Stimulated activated CD4-positive, alpha-beta T cell treated with anti-CD3 and anti-CD28 coated beads, Interleukin-4, amount 100 ng/mL, for 1 hour (primary cell): ENCODE data around the gene EIF4G1.

Experiments
- DNase-seq: peaks from one replicate; pipeline ENCODE4 v3.0.0-alpha.2; 2020

The EIF4G1 gene

DNA sequence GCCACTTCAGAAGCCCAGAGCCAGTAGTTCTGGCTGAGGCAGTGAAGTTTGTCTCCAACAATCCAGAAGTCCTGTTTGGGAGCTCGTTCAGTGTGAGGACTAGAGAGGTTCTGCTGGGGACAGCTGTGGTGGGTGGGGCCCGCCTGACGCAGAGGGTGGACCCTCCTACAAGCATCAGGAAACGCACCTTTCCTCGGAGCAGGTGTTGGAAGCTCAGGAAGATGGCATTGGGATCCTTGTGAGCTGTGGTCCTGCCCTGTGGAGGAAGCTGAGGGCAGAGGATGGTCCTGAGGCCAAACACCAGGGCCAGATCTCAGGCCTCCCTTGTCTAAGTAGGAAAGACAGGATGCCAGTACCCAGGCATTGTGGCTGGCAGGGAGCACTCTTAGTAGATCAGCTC, 58.5 kb downstream of the EIF4G1 start:
- DNase-seq = no peak

DNA sequence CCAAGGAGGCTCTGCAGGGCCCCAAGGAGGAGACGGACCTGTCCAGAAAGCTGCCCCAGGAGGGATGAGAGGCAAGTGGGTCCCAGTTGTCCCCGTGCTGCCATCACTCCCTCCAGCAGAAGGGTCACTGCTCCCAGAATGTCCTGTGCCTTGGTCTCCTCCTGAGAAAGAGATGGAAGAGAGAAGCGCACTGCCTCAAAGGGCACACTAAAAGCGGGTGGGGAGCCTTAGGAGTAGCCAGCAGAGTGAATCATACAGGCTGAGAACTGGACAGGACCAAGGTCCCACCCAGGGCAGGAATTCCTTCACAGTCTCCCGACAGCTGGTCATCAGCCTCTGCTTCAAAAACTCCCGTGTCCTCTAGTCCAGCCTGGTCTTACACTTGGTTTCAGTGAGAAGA, 59.0 kb downstream of the EIF4G1 start:
- DNase-seq = no peak

DNA sequence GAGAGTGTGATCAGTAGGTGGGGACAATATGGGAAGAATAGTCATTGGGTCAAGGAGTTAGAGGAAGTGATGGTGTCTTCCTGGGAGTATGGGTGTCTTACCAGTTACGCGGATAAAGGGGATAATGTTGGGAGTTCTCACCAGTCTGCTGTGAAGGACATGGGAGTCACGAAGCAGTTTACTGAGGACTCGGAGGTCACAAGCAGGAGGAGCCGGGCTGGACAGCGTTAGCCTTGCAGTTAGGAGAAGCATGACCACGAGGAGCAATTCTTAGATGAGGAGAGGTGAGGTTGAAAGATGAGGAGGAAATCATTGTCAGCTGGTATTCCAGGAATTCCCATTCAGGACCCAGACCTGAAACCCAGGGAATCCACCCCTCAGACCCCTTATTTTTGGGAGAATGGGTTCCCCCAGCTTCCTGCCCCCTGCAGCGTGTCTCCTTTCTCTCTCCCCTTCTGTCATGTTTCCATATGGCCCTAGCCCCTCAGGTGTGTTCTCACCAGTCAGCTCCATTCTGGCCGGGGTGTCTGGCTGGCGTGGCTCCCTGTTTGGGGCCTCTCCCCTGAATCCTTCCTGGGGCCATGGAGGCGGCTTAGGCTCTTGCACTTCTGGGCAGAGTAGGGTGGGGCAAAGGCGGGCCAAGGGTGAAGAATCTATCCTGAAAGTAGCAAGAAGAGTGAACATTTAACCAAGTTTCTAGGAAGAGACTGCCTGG, 61.5 kb downstream of the EIF4G1 start:
- no peak for DNase-seq

DNA sequence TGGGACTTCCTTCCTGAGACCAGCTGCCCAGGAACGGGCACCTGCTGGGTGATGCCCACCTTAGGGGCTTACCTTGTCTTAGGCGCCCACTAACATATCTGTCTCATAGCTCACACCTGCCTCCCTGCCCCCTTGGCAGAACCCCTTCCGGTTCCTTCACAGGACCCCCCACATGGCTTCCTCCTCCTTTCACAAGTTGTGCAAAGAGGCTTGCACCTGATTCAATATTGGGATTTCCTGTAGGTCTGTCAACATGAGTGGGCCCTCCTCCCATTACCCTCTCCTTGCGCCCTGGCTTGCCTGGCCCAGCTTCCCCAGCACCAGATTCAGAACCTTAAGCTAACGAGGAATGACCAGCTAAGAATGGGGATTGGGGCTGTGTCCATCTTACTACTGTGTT, 63.0 kb downstream of the EIF4G1 start:
- DNase-seq = no peak

DNA sequence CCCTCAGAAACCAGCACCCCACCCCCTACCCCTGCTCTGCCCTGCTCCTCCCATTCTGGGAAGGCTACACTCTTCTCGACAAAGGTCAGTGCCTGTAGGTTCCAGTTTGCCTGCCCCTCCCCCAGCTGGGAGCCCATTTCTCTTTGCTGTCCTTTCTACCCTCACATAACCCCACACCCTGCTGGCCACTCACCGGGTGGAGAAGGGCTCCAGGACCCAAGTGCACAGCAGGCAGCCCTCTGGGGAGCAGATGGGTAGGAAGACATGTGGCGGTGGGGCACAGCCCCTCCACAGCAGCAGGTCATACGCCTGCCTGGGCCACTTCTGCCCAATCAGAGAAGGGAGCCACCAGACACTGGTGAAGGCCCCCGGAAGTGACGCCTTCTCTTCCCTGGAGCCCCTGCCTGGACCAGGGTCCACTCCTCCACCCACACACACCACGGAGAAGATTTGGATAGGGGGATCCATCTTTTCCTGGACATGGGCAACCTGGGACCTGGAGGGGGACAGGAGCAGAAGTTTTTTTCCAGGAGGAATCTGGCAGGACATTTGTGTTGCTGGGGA, 63.6 kb downstream of the EIF4G1 start, which contains the start of gene THPO:
Gene THPO, minus strand, starts transcription at position 326 of the 564 bp plus-strand sequence. CDS start 1,948 bp downstream, outside the sequence.
- no peak for DNase-seq

DNA sequence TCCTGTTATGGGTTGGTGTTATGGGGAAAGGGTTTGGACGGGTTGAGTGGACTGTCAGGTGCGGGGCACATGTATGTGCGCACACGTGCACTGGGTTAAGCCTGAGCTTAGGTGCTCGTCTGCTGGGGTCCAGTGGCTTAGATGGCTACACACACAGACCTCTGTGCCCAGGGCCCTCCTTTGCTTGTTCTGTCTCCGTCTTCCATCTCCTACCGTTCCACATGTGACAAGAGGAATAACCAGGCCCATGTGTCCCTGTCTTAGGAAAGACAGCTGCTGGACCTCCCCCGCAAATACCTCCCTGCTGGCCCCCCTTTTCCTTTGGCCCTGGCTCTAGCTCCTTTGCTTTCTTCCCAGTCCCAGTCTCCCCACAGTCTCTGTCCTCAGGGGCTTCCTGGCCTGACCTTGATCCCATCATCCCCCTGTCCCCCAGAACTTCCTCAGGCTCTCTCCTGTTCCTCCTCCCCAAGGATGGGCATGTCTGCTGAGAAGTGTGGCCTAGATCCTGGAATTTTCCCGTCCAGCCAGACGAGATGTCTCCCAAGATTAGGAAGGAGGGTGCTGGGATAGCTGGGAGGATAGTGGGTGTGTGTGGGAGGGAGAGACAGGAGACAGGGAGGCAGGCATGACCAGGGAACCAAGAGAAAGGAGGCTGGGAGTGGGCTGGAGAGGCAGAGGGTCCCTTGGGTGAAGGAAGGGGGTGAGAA, 64.4 kb downstream of the EIF4G1 start:
- no peak for DNase-seq

DNA sequence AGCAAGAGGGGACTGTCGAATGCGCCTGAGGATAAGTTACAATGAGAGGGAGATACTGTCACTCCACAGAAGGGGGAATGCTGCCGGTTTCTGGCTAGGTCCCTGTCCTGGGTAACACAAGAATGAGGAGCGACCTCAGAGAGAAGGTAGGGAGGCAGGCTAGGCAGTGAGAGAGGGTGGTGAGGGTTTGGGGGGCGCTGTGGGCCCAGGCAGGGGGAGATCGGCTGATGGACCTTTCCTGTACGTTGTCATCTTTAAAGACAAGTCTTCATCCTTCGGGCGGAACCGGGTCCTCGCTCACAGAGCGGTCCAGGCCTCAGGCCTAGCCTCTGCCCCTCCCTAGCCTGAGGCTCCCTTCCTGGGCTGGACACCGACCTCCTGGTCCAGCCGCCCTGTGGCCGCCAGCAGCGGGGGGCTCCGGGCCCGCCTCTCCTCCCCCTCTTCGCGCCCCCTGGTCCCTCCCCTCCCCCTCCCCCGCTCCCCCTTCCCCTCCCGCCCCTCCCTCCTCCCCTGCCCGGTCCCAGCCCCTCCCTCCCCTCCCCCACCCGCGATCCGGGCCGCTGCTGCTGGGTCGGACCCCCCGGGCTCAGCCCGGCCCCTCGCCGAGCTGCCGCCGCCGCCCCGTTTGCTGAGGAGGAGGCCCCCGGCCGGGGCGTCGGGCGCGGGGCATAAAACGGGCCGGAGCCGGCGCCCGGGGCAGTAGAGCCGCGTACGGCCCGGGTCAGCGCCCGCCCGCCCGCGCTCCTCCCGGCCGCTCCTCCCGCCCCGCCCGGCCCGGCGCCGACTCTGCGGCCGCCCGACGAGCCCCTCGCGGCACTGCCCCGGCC, 65.2 kb downstream of the EIF4G1 start, which contains the start of gene CHRD:
Gene CHRD, plus strand, starts transcription at position 697 of the 827 bp plus-strand sequence. CDS start 265 bp downstream, outside the sequence.
- no peak for DNase-seq

DNA sequence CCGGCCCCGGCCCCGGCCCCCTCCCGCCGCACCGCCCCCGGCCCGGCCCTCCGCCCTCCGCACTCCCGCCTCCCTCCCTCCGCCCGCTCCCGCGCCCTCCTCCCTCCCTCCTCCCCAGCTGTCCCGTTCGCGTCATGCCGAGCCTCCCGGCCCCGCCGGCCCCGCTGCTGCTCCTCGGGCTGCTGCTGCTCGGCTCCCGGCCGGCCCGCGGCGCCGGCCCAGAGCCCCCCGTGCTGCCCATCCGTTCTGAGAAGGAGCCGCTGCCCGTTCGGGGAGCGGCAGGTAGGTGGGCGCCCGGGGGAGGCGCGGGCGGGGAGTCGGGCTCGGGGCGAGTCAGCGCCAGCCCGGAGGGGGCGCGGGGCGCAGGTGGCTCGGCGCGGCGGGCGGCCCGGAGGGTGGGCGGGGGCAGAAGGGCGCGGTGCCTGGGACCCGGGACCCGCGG, 65.8 kb downstream of the EIF4G1 start:
- DNase-seq = peak; percentile 34

DNA sequence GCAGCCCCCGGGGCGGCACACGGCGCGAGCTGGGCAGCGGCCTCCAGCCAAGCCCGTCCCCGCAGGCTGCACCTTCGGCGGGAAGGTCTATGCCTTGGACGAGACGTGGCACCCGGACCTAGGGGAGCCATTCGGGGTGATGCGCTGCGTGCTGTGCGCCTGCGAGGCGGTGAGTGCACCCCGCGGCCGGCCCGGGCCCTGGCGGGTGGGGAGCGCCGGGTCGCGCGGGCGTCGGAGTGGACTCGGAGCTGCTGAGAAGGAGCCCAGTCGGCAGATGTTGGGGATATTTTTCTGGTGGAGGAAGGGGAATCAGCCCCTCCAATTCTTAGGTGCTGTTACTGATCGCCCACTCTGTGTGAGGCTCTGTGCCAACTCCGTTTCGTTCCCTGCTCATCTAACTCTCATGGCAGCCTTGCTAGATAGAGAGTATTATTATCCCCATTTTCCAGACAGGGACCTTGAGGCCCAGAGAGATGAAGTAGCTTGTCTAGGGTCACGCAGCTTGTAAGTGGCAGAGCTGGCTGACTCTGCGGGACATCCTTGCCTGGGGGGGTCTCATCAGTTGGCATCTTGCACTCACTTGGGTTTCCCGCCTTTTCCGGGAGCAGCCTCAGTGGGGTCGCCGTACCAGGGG, 66.3 kb downstream of the EIF4G1 start:
- no peak for DNase-seq

DNA sequence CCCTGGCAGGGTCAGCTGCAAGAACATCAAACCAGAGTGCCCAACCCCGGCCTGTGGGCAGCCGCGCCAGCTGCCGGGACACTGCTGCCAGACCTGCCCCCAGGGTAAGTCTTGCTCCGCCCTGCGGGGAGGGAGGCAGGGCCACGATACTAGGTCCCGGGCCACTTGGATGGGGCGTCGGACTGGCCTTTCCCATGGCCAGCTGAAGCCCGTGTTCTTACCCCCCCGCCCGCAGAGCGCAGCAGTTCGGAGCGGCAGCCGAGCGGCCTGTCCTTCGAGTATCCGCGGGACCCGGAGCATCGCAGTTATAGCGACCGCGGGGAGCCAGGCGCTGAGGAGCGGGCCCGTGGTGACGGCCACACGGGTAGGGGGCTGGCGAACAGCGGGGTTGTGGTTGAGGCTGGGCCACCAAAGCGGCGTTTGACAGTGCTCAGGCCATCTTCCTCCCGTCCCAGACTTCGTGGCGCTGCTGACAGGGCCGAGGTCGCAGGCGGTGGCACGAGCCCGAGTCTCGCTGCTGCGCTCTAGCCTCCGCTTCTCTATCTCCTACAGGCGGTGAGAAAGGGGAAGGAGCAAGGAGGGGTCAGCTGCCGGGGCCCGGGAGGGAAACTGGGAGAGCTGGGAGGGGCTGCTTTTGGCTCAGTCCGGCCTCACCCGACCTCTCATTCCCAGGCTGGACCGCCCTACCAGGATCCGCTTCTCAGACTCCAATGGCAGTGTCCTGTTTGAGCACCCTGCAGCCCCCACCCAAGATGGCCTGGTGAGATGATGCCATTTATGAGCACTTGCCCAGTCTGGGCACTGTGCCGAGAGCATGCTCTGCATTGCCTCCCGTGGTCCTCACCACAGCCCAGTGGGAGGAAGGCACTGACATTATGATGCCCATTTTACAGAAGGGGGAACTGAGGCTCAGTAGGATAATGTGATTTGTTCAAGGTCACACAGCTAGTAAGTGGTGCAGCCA, 67.1 kb downstream of the EIF4G1 start:
- no peak for DNase-seq

DNA sequence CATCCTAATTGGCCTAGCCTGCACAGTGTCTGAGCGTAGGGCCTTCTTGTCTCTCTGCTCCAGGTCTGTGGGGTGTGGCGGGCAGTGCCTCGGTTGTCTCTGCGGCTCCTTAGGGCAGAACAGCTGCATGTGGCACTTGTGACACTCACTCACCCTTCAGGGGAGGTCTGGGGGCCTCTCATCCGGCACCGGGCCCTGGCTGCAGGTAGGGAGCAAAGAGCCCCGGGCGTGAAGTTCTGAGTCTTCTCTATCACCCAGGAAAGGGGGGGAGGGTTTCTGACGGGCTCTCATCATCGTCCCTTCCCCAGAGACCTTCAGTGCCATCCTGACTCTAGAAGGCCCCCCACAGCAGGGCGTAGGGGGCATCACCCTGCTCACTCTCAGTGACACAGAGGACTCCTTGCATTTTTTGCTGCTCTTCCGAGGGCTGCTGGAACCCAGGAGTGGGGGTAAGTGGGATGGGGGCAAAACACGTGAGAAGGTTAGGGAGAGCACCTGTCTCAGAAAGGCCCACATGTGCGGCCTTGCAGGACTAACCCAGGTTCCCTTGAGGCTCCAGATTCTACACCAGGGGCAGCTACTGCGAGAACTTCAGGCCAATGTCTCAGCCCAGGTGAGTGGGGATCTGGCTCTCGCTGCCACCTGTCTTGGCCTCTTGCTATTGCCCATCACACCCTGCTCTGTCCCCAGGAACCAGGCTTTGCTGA, 68.1 kb downstream of the EIF4G1 start:
- DNase-seq = no peak

DNA sequence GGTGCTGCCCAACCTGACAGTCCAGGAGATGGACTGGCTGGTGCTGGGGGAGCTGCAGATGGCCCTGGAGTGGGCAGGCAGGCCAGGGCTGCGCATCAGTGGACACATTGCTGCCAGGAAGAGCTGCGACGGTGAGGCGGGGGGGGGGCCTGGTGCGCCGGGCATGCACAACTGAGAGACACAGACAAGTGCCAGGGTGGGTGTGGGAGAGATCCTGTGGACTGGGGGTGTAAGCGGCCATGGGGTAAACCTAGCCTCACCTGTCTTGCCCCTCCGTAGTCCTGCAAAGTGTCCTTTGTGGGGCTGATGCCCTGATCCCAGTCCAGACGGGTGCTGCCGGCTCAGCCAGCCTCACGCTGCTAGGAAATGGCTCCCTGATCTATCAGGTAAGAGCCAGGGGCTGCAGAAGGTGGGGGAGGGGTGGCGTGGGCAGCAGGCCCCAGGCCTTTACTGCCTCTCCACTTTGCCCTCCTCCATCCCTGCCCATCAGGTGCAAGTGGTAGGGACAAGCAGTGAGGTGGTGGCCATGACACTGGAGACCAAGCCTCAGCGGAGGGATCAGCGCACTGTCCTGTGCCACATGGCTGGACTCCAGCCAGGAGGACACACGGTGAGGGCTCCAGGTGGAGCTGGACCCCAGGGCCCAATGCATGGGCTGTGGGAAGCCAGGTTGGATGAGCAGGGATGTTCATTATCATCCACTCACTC, 68.8 kb downstream of the EIF4G1 start:
- DNase-seq = no peak

DNA sequence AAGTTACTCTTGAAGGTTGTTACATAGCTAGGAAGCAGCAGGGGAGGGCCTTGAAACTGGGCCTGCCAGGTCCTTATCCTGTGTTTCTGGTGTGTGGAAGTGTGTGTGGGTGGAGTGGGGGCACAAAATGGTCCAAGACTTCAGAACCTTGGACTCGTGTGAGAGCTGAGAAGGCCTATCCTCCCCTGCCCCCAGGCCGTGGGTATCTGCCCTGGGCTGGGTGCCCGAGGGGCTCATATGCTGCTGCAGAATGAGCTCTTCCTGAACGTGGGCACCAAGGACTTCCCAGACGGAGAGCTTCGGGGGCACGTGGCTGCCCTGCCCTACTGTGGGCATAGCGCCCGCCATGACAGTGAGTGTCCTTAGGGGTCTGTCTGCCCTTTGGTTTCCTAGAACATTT, 69.9 kb downstream of the EIF4G1 start:
- no peak for DNase-seq
